ENCODE measurements around the gene ERCC8.

GRCh38 chr5:60961685-60962084 lies 16.8 kb upstream of the ERCC8 start:
- TF ChIP-seq CTCF (IDR thresholded peaks at IDR 0.05 in 8 of 11, conservative IDR thresholded peaks at IDR 0.05 in 3 of 11), result no peak
- no peak for TF ChIP-seq POLR2AphosphoS5 (IDR thresholded peaks at IDR 0.05)

Measured in spleen (tissue), 7 donors.